Thyroid gland (tissue), 4 donors: Measurements from ENCODE around the gene ADAT3.

ENCODE experiments used
- CTCF ChIP-seq, 6 experiments: fragments of 200-600 bp in 3 of 6; fragments of 450-650 bp in 3 of 6; sonication (generic) in 3 of 6; IDR thresholded peaks; one replicate each; pipeline ENCODE4 v1.5.1; 2016 to 2019; ENCODE audit warnings: antibody characterized with exemption in 6 of 6, mild to moderate bottlenecking in 2 of 6, inconsistent platforms in 1 of 6, moderate library complexity in 1 of 6
- POLR2A ChIP-seq, 2 donors: fragments of 450-650 bp; IDR thresholded peaks; one replicate each; pipeline ENCODE4 v1.6.1; 2017; ENCODE audit warnings: antibody characterized with exemption in 2 of 2, mild to moderate bottlenecking in 2 of 2, moderate library complexity in 1 of 2

GRCh38 chr19:1884719-1885334, 20.4 kb upstream of the ADAT3 start:
- no peak for TF ChIP-seq CTCF (IDR thresholded peaks at IDR 0.05)
- TF ChIP-seq POLR2A (IDR thresholded peaks at IDR 0.05), result no peak
